Measurements from ENCODE around the gene CFAP221. TPM values are rescaled to one million over a fixed set of nuclear protein-coding genes. Genes with fewer than 3 reads are reported as not detected.

CFAP221 gene
- polyA plus RNA-seq, 4 donors, result 2.9 to 32.3 (median 26.2) TPM

- no peak for DNase-seq (ENCODE audit: low read depth in 4 of 4, low spot score in 3 of 4)
Observed at GRCh38 chr2:119674711-119675500, 130.7 kb downstream of the CFAP221 start.

GRCh38 chr2:119678021-119678656 lies 133.9 kb downstream of the CFAP221 start:
- no peak for DNase-seq (ENCODE audit: low read depth in 4 of 4, low spot score in 3 of 4)

GRCh38 chr2:119679526-119679837 lies 135.2 kb downstream of the CFAP221 start:
- DNase-seq (ENCODE audit: low read depth in 4 of 4, low spot score in 3 of 4), result no peak

GRCh38 chr2:119679846-119680245 lies 135.6 kb downstream of the CFAP221 start:
- DNase-seq (ENCODE audit: low read depth in 4 of 4, low spot score in 3 of 4), result no peak

GRCh38 chr2:119680457-119681202 lies 136.4 kb downstream of the CFAP221 start:
- DNase-seq (ENCODE audit: low read depth in 4 of 4, low spot score in 3 of 4), result no peak

- DNase-seq (ENCODE audit: low read depth in 4 of 4, low spot score in 3 of 4), result no peak
Observed at GRCh38 chr2:119681203-119681867, 137.1 kb downstream of the CFAP221 start.

GRCh38 chr2:119681868-119682220 lies 137.6 kb downstream of the CFAP221 start:
- no peak for DNase-seq (ENCODE audit: low read depth in 4 of 4, low spot score in 3 of 4)

GRCh38 chr2:119682578-119682977 lies 138.3 kb downstream of the CFAP221 start:
- DNase-seq (ENCODE audit: low read depth in 4 of 4, low spot score in 3 of 4), result no peak

- no peak for DNase-seq (ENCODE audit: low read depth in 4 of 4, low spot score in 3 of 4)
Observed at GRCh38 chr2:119683074-119683712, 138.9 kb downstream of the CFAP221 start.

GRCh38 chr2:119683713-119684443 lies 139.6 kb downstream of the CFAP221 start:
- no peak for DNase-seq (ENCODE audit: low read depth in 4 of 4, low spot score in 3 of 4)

- DNase-seq (ENCODE audit: low read depth in 4 of 4, low spot score in 3 of 4), result no peak
Observed at GRCh38 chr2:119684518-119684917, 140.3 kb downstream of the CFAP221 start.

- no peak for DNase-seq (ENCODE audit: low read depth in 4 of 4, low spot score in 3 of 4)
Observed at GRCh38 chr2:119688616-119689015, 144.4 kb downstream of the CFAP221 start.

- no peak for DNase-seq (ENCODE audit: low read depth in 4 of 4, low spot score in 3 of 4)
Observed at GRCh38 chr2:119689218-119689617, 145.0 kb downstream of the CFAP221 start.

- DNase-seq (ENCODE audit: low read depth in 4 of 4, low spot score in 3 of 4), result no peak
Observed at GRCh38 chr2:119691189-119691588, 146.9 kb downstream of the CFAP221 start.

GRCh38 chr2:119691651-119692245 lies 147.5 kb downstream of the CFAP221 start:
- no peak for DNase-seq (ENCODE audit: low read depth in 4 of 4, low spot score in 3 of 4)

GRCh38 chr2:119692310-119692709 lies 148.1 kb downstream of the CFAP221 start:
- no peak for DNase-seq (ENCODE audit: low read depth in 4 of 4, low spot score in 3 of 4)

GRCh38 chr2:119692954-119693353 lies 148.7 kb downstream of the CFAP221 start:
- DNase-seq (ENCODE audit: low read depth in 4 of 4, low spot score in 3 of 4), result no peak

- DNase-seq (ENCODE audit: low read depth in 4 of 4, low spot score in 3 of 4), result no peak
Observed at GRCh38 chr2:119693567-119693966, 149.3 kb downstream of the CFAP221 start.

- DNase-seq (ENCODE audit: low read depth in 4 of 4, low spot score in 3 of 4), result no peak
Observed at GRCh38 chr2:119693967-119694366, 149.7 kb downstream of the CFAP221 start.

- no peak for DNase-seq (ENCODE audit: low read depth in 4 of 4, low spot score in 3 of 4)
Observed at GRCh38 chr2:119694470-119694844, 150.2 kb downstream of the CFAP221 start.
